Type B pancreatic cell (in vitro differentiated cells): ENCODE measurements around the gene DCAF7. TPM values are rescaled to one million over a fixed set of nuclear protein-coding genes. Genes with fewer than 3 reads are reported as not detected.

Source experiments
- DNase-seq: peaks from one replicate; pipeline ENCODE4 v3.0.0; 2021; ENCODE audit warnings: mixed read lengths; ENCODE audit not compliant: unreplicated experiment; ENCODE audit errors: extremely low spot score
- H3K27ac Mint-ChIP-seq: 2 replicates; pipeline ENCODE4 v1.8.0; 2021; ENCODE audit warnings: mild to moderate bottlenecking, mixed read lengths
- H3K27me3 Mint-ChIP-seq: 2 replicates; pipeline ENCODE4 v1.8.0; 2021; ENCODE audit warnings: mixed read lengths
- H3K36me3 Mint-ChIP-seq: 2 replicates; pipeline ENCODE4 v1.8.0; 2021; ENCODE audit warnings: mixed read lengths
- H3K4me1 Mint-ChIP-seq: one replicate; pipeline ENCODE4 v1.8.0; 2021; ENCODE audit warnings: mixed read lengths; ENCODE audit not compliant: unreplicated experiment
- H3K4me3 Mint-ChIP-seq: 2 replicates; pipeline ENCODE4 v1.8.0; 2021; ENCODE audit warnings: mild to moderate bottlenecking, mixed read lengths
- H3K9me3 Mint-ChIP-seq: 2 replicates; pipeline ENCODE4 v1.8.0; 2021; ENCODE audit warnings: mixed read lengths
- long read RNA-seq: library from polyadenylated mRNA; unstranded; transcript quantifications from one replicate; pipeline ENCODE4 v2.0.0, GENCODE V29; 2020
- total RNA-seq: library from RNA; stranded (reverse); gene quantifications from 2 replicates; pipeline ENCODE4 v1.2.1, GENCODE V29; 2021; ENCODE audit warnings: low replicate concordance
- TF ChIP-seq, protein P1 (sequence below): fragments of 200-600 bp; sonication (generic); conservative IDR thresholded peaks from 2 replicates; pipeline ENCODE4 v1.5.0; 2021; ENCODE audit warnings: antibody characterized with exemption, mild to moderate bottlenecking

Gene DCAF7, protein sequence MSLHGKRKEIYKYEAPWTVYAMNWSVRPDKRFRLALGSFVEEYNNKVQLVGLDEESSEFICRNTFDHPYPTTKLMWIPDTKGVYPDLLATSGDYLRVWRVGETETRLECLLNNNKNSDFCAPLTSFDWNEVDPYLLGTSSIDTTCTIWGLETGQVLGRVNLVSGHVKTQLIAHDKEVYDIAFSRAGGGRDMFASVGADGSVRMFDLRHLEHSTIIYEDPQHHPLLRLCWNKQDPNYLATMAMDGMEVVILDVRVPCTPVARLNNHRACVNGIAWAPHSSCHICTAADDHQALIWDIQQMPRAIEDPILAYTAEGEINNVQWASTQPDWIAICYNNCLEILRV
- total RNA-seq = 94.7 and 123 TPM in 2 replicates
- long read RNA-seq, full-length matches to known transcripts = 65 of 104 reads
- long read RNA-seq, partial matches to known transcripts = 16 of 104 reads
- long read RNA-seq, other reads (novel, unspliced or antisense) = 23 of 104 reads

DNA sequence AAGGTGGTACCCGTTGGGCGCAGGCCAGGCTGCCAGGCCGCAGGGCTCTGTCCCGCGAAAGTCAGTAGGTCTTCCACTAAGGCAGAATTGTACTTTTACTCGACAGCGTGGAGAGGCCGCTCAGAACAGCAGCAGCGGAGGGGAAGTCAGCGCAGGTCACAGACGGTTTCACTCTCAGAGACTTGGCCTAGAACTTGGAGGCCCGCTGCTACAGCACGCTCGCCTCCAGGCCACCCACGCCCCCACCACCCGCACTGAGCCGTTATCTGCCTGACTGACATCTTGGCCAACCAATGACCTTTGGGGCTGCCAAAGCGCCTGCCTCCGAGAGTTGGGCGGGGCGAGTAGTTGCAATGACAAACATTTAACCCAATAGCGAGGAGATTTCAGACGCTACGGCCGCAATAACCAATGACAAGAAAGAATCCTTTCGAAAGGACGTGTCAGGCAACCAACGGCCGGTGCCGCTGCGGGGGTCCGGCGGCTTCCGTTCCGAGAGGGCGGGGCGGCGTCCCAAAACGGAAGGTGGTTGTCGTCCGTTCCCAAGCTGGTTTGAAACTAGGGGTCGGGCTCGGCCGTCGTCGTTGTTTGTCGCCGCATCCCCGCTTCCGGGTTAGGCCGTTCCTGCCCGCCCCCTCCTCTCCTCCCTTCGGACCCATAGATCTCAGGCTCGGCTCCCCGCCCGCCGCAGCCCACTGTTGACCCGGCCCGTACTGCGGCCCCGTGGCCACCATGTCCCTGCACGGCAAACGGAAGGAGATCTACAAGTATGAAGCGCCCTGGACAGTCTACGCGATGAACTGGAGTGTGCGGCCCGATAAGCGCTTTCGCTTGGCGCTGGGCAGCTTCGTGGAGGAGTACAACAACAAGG is at the start of gene DCAF7:
Gene DCAF7, plus strand, starts transcription at position 532 of the 871 bp plus-strand sequence. Its CDS starts 201 bp downstream, at position 733.
- no peaks in the 10 kb centered on the region for H3K27me3 Mint-ChIP-seq
- peak; percentile 99 for DNase-seq

DNA sequence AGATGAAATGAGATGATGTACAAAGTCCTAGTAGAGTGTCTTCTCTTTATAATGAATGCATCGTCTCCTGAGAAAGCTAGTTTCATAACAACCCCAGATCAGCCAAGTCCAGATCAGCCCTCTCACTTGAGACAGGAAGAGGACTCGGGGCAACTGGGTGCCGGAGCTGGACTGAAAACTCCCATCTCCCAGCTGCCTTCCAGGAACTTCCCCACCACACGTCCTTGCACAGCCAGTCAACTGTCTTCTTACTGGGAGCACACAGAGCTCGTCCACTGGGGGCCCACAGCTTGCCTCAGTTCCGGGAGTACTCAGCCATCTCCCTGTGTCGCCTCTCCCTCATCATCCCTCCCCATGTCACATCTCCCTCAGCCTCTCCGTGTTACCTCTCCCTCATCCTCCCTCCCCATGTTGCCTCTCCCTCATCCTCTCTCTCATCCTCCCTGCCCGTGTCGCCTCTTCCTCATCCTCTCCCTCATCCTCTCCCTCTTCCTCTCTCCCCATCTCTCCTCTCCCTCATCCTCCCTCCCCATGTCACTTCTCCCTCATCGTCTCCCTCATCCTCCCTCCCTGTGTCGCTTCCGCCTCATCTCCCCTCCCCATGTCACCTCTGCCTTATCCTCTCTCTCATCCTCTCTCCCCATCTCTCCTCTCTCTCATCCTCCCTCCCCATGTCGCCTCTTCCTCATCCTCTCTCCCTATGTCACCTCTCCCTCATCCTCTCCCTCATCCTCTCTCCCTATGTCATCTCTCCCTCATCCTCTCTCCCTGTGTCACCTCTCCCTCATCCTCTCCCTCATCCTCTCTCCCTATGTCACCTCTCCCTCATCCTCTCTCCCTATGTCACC is 49.5 kb upstream of the DCAF7 start:
- H3K36me3 Mint-ChIP-seq = no peaks in the 10 kb centered on the region
- H3K27ac Mint-ChIP-seq = peak overlapping the region; percentile 39
- peaks cover 14% of the 10 kb centered on the region for H3K4me1 Mint-ChIP-seq
- TF ChIP-seq, protein P1, sequence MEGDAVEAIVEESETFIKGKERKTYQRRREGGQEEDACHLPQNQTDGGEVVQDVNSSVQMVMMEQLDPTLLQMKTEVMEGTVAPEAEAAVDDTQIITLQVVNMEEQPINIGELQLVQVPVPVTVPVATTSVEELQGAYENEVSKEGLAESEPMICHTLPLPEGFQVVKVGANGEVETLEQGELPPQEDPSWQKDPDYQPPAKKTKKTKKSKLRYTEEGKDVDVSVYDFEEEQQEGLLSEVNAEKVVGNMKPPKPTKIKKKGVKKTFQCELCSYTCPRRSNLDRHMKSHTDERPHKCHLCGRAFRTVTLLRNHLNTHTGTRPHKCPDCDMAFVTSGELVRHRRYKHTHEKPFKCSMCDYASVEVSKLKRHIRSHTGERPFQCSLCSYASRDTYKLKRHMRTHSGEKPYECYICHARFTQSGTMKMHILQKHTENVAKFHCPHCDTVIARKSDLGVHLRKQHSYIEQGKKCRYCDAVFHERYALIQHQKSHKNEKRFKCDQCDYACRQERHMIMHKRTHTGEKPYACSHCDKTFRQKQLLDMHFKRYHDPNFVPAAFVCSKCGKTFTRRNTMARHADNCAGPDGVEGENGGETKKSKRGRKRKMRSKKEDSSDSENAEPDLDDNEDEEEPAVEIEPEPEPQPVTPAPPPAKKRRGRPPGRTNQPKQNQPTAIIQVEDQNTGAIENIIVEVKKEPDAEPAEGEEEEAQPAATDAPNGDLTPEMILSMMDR = no peak
- DNase-seq = no peak
- no peaks in the 10 kb centered on the region for H3K9me3 Mint-ChIP-seq
- H3K4me3 Mint-ChIP-seq = no peak overlapping the region
- peaks cover 39% of the 10 kb centered on the region for H3K27me3 Mint-ChIP-seq

More for the DNA sequence above, at the start of gene DCAF7:
- TF ChIP-seq, protein P1 = no peak
- Mint-ChIP-seq H3K4me3 (peak within 1 kb of the TSS; percentile 92), H3K36me3 (peaks cover 6% of the 10 kb centered on the region), H3K9me3 (no peaks in the 10 kb centered on the region), H3K4me1 (peaks cover 28% of the 10 kb centered on the region), H3K27ac (peak within 1 kb of the TSS; percentile 87)

DNA sequence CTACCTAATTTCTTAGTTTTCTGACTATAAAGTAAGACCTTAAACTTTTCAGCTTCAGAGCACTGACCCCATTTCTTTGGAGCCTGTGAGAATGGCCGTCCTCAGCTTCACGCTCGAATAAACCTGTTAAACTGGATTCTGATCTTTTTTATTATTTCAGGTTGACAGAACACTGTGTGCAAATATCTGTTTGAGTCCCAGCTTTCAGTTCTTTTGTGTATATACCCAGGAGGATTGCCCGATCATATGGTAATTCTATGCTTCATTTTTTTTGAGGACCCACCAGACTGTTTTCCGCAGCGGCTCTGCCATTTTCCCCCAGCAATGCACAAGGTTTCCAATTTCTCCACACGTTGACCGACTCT is 47.0 kb upstream of the DCAF7 start:
- no peaks in the 10 kb centered on the region for H3K9me3 Mint-ChIP-seq
- no peak for DNase-seq
- TF ChIP-seq, protein P1 = no peak
- H3K4me1 Mint-ChIP-seq = peaks cover 11% of the 10 kb centered on the region
- H3K4me3 Mint-ChIP-seq = no peak overlapping the region
- peaks cover 48% of the 10 kb centered on the region for H3K27me3 Mint-ChIP-seq
- peak overlapping the region; percentile 46 for H3K27ac Mint-ChIP-seq
- H3K36me3 Mint-ChIP-seq = no peaks in the 10 kb centered on the region

DNA sequence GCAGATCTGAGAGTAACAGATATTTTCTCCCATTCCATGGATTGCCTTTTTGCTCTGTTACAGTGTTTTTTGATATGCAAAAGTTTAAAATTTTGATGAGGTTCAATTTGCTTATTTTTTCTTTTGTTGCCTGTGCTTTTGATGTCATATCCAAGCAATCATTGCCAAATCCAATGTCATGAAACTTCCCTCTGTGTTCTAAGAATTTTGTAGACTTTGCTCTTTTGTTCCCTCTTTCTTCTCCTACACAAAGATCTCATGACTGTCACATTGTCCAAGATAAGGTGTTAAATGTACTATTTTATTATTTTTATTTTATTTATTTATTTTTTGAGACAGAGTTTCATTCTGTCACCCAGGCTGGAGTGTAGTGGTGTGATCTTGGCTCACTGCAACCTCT is 46.0 kb upstream of the DCAF7 start:
- no peak overlapping the region for H3K4me3 Mint-ChIP-seq
- H3K27me3 Mint-ChIP-seq = peaks cover 48% of the 10 kb centered on the region
- TF ChIP-seq, protein P1 = no peak
- H3K27ac Mint-ChIP-seq = no peak overlapping the region
- peaks cover 7% of the 10 kb centered on the region for H3K4me1 Mint-ChIP-seq
- no peak for DNase-seq
- no peaks in the 10 kb centered on the region for H3K9me3 Mint-ChIP-seq
- no peaks in the 10 kb centered on the region for H3K36me3 Mint-ChIP-seq

DNA sequence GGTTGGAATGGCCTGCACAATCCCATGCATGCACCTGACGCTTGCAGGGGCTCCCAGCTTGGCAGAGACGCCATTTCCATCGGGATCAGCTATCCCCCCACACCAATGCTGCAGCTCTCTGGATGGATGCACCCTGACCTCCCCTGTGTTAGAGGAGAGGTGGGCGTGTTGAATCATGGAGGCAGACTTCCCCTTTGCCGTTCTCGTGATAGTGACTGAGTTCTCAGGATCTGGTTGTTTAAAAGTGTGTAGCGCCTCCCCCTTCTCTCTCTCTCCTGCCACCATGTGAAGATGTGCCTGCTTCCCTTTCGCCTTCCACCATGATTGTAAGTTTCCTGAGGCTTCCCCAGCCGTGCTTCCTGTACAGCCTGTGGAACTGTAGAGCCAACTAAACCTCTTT is 44.9 kb upstream of the DCAF7 start:
- TF ChIP-seq, protein P1 = no peak
- no peaks in the 10 kb centered on the region for H3K9me3 Mint-ChIP-seq
- H3K36me3 Mint-ChIP-seq = no peaks in the 10 kb centered on the region
- H3K27me3 Mint-ChIP-seq = peaks cover 49% of the 10 kb centered on the region
- peaks cover 7% of the 10 kb centered on the region for H3K4me1 Mint-ChIP-seq
- no peak overlapping the region for H3K27ac Mint-ChIP-seq
- DNase-seq = no peak
- no peak overlapping the region for H3K4me3 Mint-ChIP-seq
